OCI-LY1 (cell line): ENCODE measurements around the gene GPATCH8.

Experiments
- EZH2 ChIP-seq: fragments of 200-600 bp; sonication (generic), shearing (Covaris generic); IDR thresholded peaks from 2 replicates; pipeline ENCODE4 v1.8.0; 2017; ENCODE audit warnings: borderline replicate concordance, mixed run types, mild to moderate bottlenecking, antibody characterized with exemption, low read length, moderate library complexity, mixed read lengths
- TF ChIP-seq, protein P1 (sequence below): fragments of 200-600 bp; sonication (generic), shearing (Covaris generic); IDR thresholded peaks from 2 replicates; pipeline ENCODE4 v1.5.1; 2017; ENCODE audit warnings: mild to moderate bottlenecking, antibody characterized with exemption, low read length, moderate library complexity, mixed read lengths

DNA sequence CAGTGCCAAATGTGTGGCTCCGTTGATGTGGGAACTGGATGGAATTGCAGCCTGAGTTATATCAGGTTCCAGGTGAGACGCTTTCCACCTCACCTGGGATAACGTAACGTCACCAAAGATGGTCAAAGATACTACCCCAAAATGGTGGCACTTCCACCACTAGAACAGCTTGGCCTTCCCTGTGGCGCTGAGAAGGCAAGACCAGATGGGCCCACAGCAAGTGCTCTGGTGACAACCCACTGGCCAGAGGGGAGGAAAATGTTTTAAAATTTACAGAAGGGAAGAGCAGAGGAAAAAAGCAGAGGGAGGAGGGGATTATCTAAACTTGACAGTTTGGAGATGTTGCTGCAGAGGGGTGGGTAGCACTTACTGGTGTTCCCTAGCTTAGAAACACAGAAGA is 106.3 kb downstream of the GPATCH8 start:
- TF ChIP-seq, protein P1, sequence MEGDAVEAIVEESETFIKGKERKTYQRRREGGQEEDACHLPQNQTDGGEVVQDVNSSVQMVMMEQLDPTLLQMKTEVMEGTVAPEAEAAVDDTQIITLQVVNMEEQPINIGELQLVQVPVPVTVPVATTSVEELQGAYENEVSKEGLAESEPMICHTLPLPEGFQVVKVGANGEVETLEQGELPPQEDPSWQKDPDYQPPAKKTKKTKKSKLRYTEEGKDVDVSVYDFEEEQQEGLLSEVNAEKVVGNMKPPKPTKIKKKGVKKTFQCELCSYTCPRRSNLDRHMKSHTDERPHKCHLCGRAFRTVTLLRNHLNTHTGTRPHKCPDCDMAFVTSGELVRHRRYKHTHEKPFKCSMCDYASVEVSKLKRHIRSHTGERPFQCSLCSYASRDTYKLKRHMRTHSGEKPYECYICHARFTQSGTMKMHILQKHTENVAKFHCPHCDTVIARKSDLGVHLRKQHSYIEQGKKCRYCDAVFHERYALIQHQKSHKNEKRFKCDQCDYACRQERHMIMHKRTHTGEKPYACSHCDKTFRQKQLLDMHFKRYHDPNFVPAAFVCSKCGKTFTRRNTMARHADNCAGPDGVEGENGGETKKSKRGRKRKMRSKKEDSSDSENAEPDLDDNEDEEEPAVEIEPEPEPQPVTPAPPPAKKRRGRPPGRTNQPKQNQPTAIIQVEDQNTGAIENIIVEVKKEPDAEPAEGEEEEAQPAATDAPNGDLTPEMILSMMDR, result no peak
- TF ChIP-seq EZH2, result no peak
